Erythroblast (primary cell): ENCODE measurements around the gene FNTB.

Experiments used
- GATA1 ChIP-seq: IDR thresholded peaks from 2 replicates; pipeline ENCODE4 v1.6.1; 2011; ENCODE audit warnings: low read depth, mild to moderate bottlenecking, control low read depth, low read length, moderate library complexity
- POLR2A ChIP-seq: IDR thresholded peaks from 2 replicates; pipeline ENCODE4 v1.6.1; 2011; ENCODE audit warnings: mild to moderate bottlenecking, low read length

DNA sequence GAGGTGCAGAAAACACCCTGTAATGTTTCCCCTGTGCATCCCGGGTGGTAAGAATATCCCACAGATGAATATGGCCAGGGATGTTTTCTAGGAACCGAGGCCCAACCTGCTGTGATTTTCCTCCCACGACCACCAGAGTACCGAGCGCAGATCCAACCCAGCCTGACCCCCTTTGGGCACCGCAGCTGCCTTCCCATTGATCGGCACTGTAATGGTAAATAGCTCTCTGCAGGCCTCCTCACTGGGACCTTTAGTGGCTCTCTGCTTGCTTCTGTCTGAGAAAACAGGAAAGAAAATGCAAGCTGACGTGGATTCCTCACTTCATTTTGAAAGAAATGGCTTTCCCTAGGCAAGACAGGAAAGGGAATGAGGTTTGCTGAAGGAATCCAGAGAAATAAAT, 12.1 kb upstream of the FNTB start:
- TF ChIP-seq POLR2A (no peak), GATA1 (no peak)
